Stimulated activated CD4-positive, alpha-beta T cell treated with anti-CD3 and anti-CD28 coated beads, Interleukin-1b, Interleukin-23, amount 100 ng/mL, for 24 hours (primary cell): ENCODE data around the gene ADIPOQ.
"Not testable (repeated sequence)": the region's sequence is repeated elsewhere in the genome, so short reads cannot be mapped to it uniquely, and the experiment has no call there.

Experiments used
- DNase-seq, 4 experiments: peaks; one replicate each; pipeline ENCODE4 v3.0.0-alpha.2; 2020; ENCODE audit warnings: low read depth in 4 of 4, low spot score in 1 of 4

Gene ADIPOQ

DNA sequence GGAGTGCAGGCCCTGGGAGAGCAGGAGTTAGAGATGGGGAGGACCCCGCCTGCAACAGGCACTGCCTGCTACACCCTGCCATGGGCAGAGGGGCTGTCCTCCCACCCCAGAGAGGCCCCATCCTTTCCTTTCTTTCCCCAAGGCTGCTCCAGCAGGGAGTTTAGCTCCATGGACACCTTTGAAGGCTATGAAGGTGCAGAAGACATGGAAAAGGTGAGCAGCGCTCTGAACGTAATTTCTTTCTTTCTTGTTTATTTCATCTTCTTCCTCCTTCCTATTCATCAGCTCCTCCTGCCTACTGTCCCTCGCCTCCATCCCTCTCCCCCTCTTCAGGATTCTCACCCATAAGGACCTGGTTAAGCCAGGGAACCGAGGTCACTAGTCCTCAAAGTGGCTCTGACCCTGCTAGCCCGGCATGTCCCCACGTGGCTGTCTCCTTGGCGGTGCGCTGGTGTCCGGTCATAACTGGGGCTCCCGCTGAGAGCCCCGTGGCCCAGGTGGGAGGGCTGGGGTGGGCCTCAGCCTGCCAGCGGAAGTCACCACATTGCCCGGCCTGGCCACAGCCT is 16.0 kb upstream of the ADIPOQ start:
- DNase-seq: no peak

DNA sequence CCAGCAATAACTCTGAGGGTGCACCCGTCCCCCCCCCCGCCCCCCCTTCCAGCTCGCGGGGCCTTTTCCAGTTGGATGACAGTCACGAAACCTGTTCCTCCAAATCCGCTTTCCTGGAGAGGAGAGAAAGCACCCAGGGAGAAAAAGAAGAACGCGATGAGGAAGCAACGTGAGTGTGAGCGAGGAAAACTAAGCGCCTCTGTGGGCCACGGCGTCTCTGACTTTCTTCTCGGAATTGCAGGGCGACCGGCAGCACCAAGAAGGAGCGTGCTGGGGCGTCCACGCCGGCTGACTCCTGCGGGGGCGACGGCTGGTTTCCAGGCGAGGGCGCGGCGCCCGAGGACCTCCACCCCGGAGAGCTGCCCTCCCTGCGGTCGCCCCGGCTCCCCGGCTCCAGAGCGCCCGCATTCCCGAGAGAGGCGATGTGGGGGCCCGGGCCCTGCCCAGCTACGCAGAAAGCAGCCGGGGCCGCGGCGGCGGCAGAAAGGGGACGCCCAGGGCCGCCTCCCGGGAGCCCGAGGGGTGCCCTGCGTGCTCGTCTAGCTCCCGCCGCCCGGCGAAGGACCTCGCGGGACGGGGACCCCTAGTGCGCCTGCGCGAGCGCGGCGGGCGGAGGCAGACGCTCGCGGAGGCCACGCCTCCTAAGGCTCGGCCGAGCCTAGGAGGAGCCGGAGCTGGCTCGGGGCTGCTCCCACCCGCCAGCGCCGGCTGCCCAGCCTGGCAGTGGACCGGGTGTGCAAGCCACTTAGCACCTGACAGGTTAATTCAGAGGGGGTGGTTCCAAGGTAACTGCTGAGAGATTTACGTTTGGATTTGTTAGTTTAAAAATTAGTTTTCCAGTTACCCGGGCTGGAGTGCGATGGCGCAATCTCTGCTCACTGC is 15.3 kb upstream of the ADIPOQ start:
- peak; percentile 50 to 82 (median 66) for DNase-seq

DNA sequence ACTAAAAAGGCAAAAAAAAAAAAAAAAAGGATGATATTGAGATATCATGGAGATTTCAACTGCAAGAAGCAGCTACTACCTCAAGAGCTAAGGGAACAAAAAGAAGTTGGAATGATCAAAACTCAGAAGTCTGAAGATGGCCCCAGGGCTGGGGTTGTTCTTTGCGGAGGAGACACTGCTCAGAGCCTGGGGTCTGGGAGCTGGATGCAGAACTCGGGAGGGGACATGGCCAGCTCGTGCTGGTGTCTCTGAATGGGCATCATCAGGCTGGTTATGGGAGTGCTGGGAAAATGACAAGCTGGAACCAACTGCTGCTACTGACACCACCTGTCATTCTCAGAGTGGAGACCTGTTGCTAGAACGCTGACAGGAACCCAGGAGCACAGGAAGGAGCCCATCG is 14.2 kb upstream of the ADIPOQ start:
- no peak for DNase-seq

DNA sequence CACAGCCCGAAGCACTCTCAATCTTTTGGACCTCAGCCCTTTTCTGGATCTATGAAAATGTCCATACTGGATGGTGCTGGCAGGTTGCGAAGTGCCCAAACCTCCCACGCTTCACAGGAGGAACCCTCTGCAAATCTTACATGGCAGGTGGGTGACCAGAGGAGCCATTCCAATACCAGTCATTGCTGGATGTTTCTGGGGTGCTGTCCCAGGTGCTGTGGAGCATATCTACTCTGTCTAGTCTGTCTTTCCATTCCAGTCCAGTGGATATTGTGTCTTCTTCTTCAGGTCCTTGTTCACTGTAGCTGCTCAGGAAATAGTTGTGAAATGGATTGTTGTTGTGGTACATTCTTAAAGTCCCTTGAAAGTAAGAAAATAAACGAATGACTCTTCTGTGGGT is 10.7 kb upstream of the ADIPOQ start:
- DNase-seq: no peak

DNA sequence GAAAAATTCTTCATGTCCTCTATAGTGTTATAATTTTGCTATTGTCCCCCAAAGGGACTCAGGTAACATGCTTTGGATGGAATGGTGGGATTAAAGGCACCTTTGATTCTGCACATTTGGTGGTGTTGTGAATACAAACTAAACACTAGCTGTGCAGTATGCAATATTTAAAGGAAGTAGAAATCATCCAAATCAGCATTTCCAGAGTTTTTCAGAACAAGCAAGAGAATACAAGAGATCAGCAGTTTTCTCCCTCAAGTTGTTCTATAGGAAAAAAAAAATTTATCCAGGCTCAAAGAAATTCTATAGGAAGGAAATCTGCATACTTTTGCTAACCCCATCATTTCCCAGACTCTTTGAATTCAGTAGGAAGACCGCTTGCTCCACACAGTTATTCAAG is 10.2 kb upstream of the ADIPOQ start:
- DNase-seq: no peak

DNA sequence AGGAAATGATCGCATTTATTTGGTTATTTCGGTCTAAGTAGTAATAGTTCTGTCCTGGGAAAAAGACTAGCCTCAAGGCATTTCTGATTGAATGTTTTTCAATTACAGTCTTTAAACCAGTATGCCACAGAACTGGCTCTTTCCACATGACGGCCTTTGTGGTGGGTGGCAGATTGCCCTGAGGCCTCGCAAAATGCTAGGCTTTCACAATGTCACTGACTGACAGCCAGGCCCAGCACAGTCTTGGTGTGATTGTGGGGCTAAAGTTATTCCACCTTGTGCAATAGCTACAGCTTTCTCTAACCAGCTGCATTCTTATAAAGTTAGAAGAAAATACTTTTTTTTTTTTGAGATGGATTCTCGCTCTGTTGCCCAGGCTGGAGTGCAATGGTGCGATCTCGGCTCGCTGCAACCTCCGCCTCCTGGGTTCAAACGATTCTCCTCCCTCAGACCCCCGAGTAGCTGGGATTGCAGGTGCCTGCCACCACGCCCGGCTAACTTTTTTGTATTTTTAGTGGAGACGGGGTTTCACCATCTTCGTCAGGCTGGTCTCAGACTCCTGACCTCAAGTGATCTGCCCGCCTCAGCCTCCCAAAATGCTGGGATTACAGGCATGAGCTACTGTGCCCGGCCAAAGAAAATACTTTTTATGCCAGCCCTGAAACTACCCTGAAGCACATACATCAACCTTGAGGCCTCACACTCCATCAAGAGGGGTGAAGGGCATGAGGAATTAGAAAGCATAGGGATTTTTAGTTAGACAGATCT is 2.5 kb upstream of the ADIPOQ start:
- no peak for DNase-seq

DNA sequence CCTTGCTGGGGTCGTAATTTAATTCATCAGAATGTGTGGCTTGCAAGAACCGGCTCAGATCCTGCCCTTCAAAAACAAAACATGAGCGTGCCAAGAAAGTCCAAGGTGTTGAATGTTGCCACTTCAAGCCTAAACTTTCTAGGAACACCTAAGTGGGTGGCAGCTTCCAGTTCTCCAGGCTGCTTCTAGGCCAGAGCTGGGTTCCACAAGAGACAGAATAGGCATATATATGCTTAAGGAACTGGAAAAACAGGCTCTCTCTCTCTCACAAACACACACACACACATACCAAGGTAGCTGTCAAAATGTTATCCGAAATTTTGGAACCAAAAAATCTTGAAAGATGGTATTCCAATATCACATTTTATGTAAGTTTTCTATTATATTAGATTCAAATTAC is 890 bp upstream of the ADIPOQ start:
- no peak for DNase-seq

DNA sequence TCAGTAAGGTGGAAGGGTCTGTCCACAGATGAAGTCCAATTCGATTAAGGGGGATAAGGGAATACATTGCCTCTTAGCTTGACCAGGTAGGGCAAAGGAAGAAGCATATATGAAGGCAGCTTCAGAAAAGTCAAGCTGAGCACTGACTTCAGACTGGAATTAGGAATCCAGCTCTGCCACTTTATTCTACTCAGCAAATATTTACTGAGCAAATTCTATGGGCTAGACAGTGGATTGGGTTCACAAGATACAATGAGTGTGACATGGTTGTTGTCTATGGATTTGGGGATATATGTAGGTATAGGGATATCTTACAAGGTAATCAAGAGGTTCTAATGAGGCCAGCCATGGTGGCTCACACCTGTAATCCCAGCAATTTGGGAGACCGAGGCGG is 526 bp downstream of the ADIPOQ start:
- DNase-seq: no peak

DNA sequence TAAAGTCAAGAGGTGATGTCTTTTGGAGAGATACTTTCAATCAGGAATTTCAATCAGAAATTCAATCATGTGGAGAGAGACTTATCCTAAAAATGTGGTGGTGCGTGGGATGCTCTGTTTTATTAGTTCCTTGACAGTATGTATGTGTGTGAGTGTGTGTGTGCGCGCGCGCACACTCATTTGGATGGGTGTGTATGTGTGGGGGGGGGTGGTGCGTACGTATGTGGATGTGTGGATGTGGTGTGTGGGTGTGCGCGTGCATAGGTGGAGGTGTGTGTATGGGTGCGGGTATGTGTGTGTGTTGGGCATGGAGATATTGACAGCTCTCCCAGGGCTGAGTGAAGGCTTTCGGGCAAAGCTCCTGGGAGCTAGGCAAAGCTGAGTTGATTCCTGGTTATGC is 2.4 kb downstream of the ADIPOQ start:
- no peak for DNase-seq

DNA sequence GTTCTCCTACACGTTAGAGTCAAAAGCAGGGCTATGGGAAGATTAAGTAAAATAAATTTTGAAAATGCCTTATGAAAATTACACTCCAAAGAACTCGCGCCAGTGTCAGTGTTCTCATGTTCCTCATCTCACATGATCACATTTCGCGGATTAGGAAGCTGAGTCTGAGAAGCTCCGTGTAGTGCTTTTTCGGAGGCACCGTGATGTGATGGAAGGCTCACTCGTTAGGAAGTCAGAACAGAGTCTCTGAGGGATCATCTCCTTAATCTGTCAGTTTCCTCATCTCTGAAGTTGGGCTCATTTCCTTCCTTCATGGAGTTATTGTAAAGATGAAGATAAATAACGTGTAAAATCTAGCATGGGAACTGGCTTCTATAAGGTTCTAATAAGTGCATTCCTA is 3.2 kb downstream of the ADIPOQ start:
- no peak for DNase-seq

DNA sequence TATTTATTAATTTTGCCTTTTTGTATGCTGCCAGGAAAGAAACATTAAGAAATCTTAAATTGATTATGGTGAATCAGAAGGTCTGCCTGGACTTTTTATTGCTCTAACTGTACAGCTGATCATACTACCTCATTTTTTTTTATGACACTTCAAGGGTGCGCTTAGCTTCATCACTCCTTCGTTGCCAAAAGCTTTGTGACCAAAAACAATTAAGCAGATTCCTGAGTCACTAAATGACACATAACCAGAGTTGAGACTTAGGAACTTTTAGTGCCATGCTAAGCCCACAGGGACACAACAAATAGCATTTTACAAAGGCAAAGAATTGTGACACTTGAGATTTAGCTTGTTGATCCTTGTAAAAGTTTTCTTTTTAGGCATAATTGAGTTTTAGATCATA is 4.9 kb downstream of the ADIPOQ start:
- DNase-seq: no peak

DNA sequence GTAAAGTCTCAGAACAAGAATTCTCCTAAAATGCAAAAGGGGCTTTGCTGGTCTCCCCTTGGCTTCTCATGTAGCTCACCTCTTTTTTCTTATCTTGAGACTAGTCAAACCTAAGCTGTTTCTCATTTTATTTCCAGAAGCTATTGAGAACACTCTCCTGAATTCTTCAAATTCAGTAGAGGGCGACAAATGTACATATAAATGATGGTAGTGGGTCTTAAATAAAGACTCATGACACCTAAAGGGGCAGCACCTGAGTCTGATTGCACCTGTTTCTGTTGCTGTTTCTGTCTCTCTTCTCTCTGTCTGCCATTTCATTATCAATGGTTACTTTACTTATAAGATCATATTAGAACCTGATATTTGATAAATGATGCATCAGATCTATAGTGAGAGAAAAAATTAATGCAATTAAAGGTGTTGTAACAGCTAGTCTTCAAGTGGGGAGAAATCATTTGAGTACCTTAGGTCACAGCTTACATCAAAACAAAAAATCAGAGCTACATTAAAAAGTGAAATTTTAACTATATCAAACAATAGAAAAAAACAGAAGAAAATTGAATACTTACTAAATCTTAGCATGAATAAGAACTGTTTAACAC is 7.0 kb downstream of the ADIPOQ start:
- no peak for DNase-seq

DNA sequence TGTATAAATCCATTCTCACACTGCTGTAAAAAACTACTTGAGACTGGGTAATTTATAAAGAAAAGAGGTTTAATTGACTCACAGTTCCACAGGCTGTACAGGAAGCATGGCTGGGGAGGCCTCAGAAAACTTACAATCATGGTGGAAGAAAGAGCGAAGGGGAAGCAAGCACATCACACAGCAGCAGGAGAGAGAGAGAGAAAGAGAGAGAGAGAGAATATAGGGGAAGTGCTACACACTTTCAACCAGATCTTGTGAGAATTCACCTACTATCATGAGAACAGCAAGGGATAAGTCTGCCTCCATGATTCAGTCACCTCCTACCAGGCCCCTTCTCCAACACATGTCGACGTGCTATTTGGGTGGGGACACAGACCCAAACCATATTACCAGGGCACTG is 9.3 kb downstream of the ADIPOQ start:
- not testable (repeated sequence) for DNase-seq

DNA sequence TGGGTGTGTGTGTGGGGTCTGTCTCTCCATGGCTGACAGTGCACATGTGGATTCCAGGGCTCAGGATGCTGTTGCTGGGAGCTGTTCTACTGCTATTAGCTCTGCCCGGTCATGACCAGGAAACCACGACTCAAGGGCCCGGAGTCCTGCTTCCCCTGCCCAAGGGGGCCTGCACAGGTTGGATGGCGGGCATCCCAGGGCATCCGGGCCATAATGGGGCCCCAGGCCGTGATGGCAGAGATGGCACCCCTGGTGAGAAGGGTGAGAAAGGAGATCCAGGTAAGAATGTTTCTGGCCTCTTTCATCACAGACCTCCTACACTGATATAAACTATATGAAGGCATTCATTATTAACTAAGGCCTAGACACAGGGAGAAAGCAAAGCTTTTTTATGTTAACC is 10.5 kb downstream of the ADIPOQ start:
- DNase-seq: no peak

DNA sequence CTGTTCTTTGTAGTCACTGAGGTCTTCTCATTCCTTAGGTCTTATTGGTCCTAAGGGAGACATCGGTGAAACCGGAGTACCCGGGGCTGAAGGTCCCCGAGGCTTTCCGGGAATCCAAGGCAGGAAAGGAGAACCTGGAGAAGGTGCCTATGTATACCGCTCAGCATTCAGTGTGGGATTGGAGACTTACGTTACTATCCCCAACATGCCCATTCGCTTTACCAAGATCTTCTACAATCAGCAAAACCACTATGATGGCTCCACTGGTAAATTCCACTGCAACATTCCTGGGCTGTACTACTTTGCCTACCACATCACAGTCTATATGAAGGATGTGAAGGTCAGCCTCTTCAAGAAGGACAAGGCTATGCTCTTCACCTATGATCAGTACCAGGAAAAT is 11.6 kb downstream of the ADIPOQ start:
- DNase-seq: no peak

DNA sequence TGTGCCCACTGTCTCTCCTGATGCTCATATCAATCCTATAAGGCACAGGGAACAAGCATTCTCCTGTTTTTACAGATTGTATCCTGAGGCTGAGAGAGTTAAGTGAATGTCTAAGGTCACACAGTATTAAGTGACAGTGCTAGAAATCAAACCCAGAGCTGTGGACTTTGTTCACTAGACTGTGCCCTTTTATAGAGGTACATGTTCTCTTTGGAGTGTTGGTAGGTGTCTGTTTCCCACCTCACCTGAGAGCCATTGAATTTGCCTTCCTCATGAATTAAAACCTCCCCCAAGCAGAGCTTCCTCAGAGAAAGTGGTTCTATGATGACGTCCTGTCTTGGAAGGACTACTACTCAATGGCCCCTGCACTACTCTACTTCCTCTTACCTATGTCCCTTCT is 12.4 kb downstream of the ADIPOQ start:
- no peak for DNase-seq

DNA sequence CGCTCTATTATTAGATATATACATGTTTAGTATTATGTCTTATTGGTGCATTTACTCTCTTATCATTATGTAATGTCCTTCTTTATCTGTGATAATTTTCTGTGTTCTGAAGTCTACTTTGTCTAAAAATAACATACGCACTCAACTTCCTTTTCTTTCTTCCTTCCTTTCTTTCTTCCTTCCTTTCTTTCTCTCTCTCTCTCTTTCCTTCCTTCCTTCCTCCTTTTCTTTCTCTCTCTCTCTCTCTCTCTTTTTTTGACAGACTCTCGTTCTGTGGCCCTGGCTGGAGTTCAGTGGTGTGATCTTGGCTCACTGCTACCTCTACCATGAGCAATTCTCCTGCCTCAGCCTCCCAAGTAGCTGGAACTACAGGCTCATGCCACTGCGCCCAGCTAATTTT is 15.2 kb downstream of the ADIPOQ start:
- no peak for DNase-seq

DNA sequence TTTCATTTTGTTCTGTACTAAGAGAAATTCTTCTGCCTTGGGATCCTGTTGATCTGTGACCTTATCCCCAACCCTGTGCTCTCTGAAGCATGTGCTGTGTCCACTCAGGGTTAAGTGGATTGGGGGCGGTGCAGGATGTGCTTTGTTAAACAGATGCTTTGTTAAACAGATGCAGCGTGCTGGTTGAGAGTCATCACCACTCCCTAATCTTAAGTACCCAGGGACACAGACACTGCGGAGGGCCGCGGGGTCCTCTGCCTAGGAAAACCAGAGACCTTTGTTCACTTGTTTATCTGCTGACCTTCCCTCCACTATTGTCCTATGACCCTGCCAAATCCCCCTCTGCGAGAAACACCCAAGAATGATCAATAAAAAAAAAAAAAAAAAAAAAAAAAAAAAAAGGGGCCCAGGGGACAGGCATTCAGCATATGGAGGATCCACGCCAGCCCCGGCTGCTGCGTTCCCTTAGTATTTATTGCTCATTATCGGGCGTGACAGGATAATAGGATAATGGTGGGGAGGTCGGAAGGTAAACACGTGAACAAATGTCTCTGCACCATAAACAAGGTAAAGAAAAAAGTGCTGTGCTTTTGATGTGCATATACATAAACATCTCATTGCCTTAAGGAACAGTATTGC is 22.8 kb downstream of the ADIPOQ start:
- DNase-seq: not testable (repeated sequence)

DNA sequence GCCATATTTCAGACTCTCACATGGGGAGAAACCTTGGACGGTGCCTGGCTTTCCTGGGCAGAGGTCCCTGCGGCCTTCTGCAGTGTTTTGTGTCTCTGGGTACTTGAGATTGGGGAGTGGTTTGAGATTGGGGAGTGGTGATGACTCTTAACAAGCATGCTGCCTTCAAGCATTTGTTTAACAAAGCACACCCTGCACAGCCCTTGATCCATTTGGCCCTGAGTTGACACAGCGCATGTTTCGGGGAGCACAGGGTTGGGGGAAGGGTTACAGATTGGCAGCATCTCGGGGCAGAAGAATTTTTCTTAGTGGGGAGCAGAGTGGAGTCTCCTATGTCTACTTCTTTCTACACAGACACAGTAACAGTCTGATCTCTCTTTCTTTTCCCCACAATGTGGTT is 23.6 kb downstream of the ADIPOQ start:
- DNase-seq: not testable (repeated sequence)

DNA sequence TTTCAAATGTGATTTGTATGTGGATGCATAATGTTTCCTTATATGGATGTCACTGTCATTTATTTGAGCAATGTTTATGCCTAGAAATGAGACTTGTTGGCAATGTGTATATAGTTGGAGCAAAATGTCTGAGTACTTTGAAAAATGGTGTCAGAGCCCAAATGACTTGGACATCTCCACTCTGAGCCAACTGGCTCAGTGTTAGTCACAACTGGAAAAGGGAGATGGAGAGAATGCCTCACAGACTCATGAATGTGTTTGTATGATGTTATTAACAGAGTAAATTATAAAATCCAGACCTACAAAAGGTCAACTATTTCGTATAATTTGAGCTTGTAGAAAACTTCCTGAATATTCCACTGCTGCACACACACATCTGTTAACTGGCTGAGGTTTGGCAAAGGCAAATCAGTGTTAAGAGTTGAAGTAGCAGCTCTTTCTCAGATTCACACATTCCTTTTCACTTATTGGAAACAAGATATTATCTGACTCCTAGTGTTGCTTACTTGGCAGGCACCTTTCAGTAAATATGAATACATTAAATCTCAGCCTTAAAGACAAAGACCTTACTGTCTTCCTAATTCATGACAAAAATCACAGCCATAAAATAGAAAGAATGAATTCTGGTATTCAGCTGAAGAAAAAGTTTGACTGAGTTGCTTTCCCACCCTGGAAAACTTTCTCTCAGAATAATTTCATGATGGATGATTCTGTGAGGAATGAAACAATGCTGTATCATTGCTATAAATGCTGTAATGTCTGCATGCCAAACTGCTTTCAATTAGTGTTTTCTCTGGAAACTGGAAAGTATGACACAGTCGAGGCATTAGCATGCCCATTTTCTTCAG is 27.0 kb downstream of the ADIPOQ start:
- DNase-seq: no peak
